GM06990 (cell line): ENCODE data around the gene OR8B8.

ENCODE experiments used
- DNase-seq: peaks from one replicate; pipeline ENCODE4 v3.0.0-alpha.2; 2011; ENCODE audit not compliant: insufficient read length; ENCODE audit errors: extremely low read depth
- H3K27me3 ChIP-seq: replicated peaks from 2 replicates; pipeline ENCODE4 v1.6.0; 2011; ENCODE audit warnings: low read length; ENCODE audit not compliant: control insufficient read depth, insufficient read depth
- H3K36me3 ChIP-seq: 2 replicates; pipeline ENCODE4 v1.5.1; 2011; ENCODE audit warnings: low read length; ENCODE audit not compliant: control insufficient read depth, insufficient read depth
- H3K4me3 ChIP-seq: replicated peaks from 2 replicates; pipeline ENCODE4 v1.5.1; 2011; ENCODE audit warnings: low read depth, mild to moderate bottlenecking, control low read depth, low read length
- CTCF ChIP-seq: IDR thresholded peaks from 2 replicates; pipeline ENCODE4 v1.5.1; 2011; ENCODE audit warnings: low read length, control low read depth, mild to moderate bottlenecking, inconsistent platforms; ENCODE audit not compliant: insufficient read depth, poor library complexity, severe bottlenecking

Gene OR8B8

DNA sequence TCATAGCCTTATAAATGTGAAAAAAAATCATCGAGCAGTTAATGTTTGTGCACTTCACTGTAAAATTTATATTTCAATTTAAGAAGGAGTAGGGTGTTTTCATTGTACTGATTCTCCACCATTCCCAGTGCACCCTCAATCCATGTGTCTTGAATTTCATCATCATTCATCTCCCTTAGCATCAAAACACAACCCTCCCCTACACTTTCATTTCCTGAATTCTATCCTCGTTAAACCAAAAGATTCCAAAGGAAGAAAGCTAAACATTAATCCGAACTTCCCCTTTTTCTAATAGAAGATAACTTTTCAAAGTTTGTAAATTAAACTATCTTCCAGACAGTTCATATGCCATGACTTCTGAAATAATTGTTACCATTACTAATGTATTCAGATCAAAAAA lies 34.1 kb upstream of the OR8B8 start:
- no peak for DNase-seq
- TF ChIP-seq CTCF, result no peak
- no peaks in the 10 kb centered on the region for H3K36me3 ChIP-seq

DNA sequence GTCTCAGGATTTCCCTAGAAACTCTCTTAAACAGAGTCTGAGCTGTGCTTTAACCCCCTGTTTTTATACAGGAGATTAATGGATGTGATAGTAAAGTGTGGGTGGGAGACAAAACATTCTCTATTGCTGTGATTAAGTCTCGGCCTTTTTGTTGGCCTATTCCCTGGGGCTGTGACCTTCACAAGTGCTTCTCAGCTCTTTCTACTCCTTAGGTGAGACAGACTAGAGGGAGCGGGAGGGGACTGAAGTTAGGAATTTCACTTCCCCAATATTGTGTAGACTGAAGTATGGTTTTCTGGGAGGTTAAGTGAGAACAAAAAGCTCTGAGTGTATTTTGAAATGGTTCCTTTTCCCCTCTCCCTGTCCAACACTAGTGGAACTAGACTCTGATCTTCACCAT lies 29.8 kb upstream of the OR8B8 start:
- no peaks in the 10 kb centered on the region for H3K36me3 ChIP-seq
- no peak for DNase-seq
- no peak overlapping the region for H3K4me3 ChIP-seq
- TF ChIP-seq CTCF, result no peak
- H3K27me3 ChIP-seq, result no peaks in the 10 kb centered on the region

More for the DNA sequence above, 34.1 kb upstream of the OR8B8 start:
- Histone ChIP-seq H3K27me3 (no peaks in the 10 kb centered on the region), H3K4me3 (no peak overlapping the region)

GRCh38 chr11:124474779-124475178 lies 29.3 kb upstream of the OR8B8 start:
- no peak for DNase-seq

GRCh38 chr11:124474079-124474478 lies 28.6 kb upstream of the OR8B8 start:
- no peaks in the 10 kb centered on the region for H3K36me3 ChIP-seq
- DNase-seq, result no peak
- no peak overlapping the region for H3K4me3 ChIP-seq
- 0 out of 2 replicates have a peak, but pooled peaks cover 1% of the 10 kb centered on the region for H3K27me3 ChIP-seq
- TF ChIP-seq CTCF, result no peak

More at GRCh38 chr11:124474779-124475178, 29.3 kb upstream of the OR8B8 start:
- no peak for TF ChIP-seq CTCF
- H3K36me3 ChIP-seq, result no peaks in the 10 kb centered on the region
- H3K4me3 ChIP-seq, result no peak overlapping the region
- no peaks in the 10 kb centered on the region for H3K27me3 ChIP-seq

DNA sequence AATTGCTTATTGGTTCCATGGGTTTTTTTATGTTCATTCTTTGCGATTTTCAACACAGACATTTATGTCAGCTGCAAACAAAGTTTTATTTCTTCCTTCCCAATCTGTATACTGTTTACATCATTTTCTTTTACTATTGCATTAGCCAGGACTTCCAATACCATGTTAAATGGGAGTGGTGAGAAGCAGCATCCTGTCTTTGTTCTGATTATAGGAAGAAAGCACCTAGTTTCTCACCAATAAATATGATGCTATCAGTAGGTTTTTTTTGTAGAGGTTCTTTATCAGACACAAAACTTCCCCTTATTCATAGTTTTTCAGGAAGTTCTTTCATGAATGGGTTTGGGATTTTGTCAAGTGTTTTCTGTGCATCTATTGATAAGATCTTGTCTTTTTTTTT lies 28.0 kb upstream of the OR8B8 start:
- no peaks in the 10 kb centered on the region for H3K36me3 ChIP-seq
- 0 out of 2 replicates have a peak, but pooled peaks cover 1% of the 10 kb centered on the region for H3K27me3 ChIP-seq
- TF ChIP-seq CTCF, result no peak
- H3K4me3 ChIP-seq, result no peak overlapping the region
- DNase-seq, result no peak
